Natural killer cell (primary cell): Measurements from ENCODE around the gene RFESD. TPM values are rescaled to one million over a fixed set of nuclear protein-coding genes. Genes with fewer than 3 reads are reported as not detected.
A peak's percentile ranks its signal among the peaks of the same experiment; 100 is the strongest.

Experiments used
- ATAC-seq, 3 donors: fragments of 150-1000 bp in 2 of 3; fragments of 200-7000 bp in 1 of 3; cut with Tn5 transposase; 1 replicate in 1 of 3; 2 replicates in 2 of 3; pipeline ENCODE4 v1.10.0; 2021; ENCODE audit warnings: mild to moderate bottlenecking in 2 of 3, moderate library complexity in 2 of 3
- DNase-seq, 2 donors: peaks; one replicate each; pipeline versions ENCODE4 v3.0.0 to v3.0.0-alpha.2; 2013 to 2021; ENCODE audit warnings: mixed read lengths in 1 of 2
- H3K27ac ChIP-seq: one replicate; pipeline ENCODE4 v1.5.1; 2013; ENCODE audit warnings: mild to moderate bottlenecking, low read length
- H3K27me3 ChIP-seq: one replicate; pipeline ENCODE4 v1.6.1; 2013; ENCODE audit warnings: low read length; ENCODE audit not compliant: control insufficient read depth, insufficient read depth
- H3K36me3 ChIP-seq: one replicate; pipeline ENCODE4 v1.6.1; 2013; ENCODE audit warnings: low read length; ENCODE audit not compliant: control insufficient read depth, insufficient read depth
- H3K4me1 ChIP-seq: one replicate; pipeline ENCODE4 v1.6.1; 2013; ENCODE audit warnings: low read length; ENCODE audit not compliant: control insufficient read depth, insufficient read depth
- H3K4me3 ChIP-seq: one replicate; pipeline ENCODE4 v1.5.1; 2013; ENCODE audit warnings: low read length
- H3K9me3 ChIP-seq: one replicate; pipeline ENCODE4 v1.6.1; 2013; ENCODE audit warnings: low read length; ENCODE audit not compliant: control insufficient read depth, insufficient read depth
- H3K27ac Mint-ChIP-seq, 2 donors: one replicate each; pipeline ENCODE4 v1.8.0; 2022; ENCODE audit warnings: mild to moderate bottlenecking in 2 of 2, mixed read lengths in 2 of 2, moderate library complexity in 1 of 2
- H3K27me3 Mint-ChIP-seq, 2 donors: one replicate each; pipeline ENCODE4 v1.8.0; 2022; ENCODE audit warnings: low read depth in 2 of 2, mixed read lengths in 2 of 2
- H3K36me3 Mint-ChIP-seq: one replicate; pipeline ENCODE4 v1.8.0; 2022; ENCODE audit warnings: mixed read lengths
- H3K4me1 Mint-ChIP-seq, 2 donors: one replicate each; pipeline ENCODE4 v1.8.0; 2022; ENCODE audit warnings: mixed read lengths in 2 of 2
- H3K4me3 Mint-ChIP-seq: one replicate; pipeline ENCODE4 v1.8.0; 2022; ENCODE audit warnings: mild to moderate bottlenecking, moderate library complexity, mixed read lengths
- H3K9me3 Mint-ChIP-seq, 2 donors: one replicate each; pipeline ENCODE4 v1.8.0; 2022; ENCODE audit warnings: mixed read lengths in 2 of 2
- CTCF ChIP-seq: fragments of 200-600 bp; IDR thresholded peaks from one replicate; pipeline ENCODE4 v1.8.0; 2022; ENCODE audit warnings: antibody characterized with exemption
- WGBS: methylation state at CpG from one replicate; pipeline ENCODE4 v1.1.7; 2013; ENCODE audit warnings: missing lambda C conversion rate; ENCODE audit not compliant: insufficient coverage; 5-methylcytosine and 5-hydroxymethylcytosine counted together
- intact Hi-C: fragments of 100-400 bp; cut with micrococcal nuclease; formaldehyde crosslinking; loops from one replicate; pipeline ENCODE4 v1.14.2; 2022
- total RNA-seq, 4 donors: library from RNA; stranded (reverse); fragments of 120-200 nt in 1 of 4; gene quantifications; one replicate each; pipeline versions ENCODE4 v1.2.3 to v1.2.4, GENCODE V29; 2013 to 2022

RFESD gene
- total RNA-seq, 3 donors from 2014 or later (not counting 1 experiment from before 2014, with no cell fraction given): 0.96 to 1.5 (median 1.4) TPM

DNA sequence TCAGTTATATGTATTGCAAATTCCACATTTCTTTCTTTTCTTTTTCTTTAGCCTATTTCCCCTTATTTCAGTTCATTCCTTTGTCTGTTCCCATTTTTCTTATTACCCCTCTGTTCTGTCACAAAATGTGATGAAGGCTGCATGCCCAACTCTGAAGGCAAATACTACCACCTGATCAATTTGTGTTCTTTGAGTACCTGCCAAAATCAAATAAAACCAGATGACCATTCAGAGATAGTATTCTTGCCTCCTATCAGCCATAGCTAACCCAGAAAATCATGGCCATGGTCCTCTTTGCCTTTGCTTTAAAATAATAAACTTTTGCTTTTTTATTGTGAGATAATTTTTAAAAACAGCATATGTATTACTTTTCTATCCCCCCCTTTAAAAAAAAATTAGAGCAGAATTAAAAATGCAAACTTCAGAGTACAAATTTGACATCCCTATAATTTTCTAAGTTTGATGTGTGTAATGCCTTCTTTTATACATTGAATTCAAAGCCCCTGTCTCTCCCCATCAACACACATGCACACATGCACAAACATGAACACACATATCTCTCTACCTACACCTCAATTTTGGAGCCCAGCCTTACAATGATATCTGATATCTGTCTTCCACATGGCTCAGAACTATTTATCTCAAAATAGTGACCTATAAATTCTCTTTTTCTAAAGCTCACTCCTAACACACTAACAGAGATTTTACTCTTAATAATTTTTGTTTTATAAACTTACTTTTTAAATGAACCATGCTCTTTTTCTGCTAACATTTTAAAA, 3.5 kb downstream of the RFESD start:
- intact Hi-C loops: loop anchor here (5.0 kb wide), 2 partner anchors 172 to 1287 kb away; partner anchors contain the start of genes GLRX and LNPEP
- H3K9me3 ChIP-seq: no peaks in the 10 kb centered on the region
- no peak overlapping the region for H3K4me3 ChIP-seq
- no peak overlapping the region for H3K4me3 Mint-ChIP-seq
- H3K27ac ChIP-seq: no peak overlapping the region
- no peak for TF ChIP-seq CTCF
- H3K4me1 ChIP-seq: peaks cover 13% of the 10 kb centered on the region
- ATAC-seq: no peak
- H3K27me3 Mint-ChIP-seq: no peaks in the 10 kb centered on the region
- no peak for DNase-seq
- H3K27me3 ChIP-seq: no peaks in the 10 kb centered on the region
- H3K4me1 Mint-ChIP-seq: peaks cover 0 to 9% of the 10 kb centered on the region in 2 donors
- peaks cover 5% of the 10 kb centered on the region for H3K36me3 ChIP-seq
- H3K9me3 Mint-ChIP-seq: no peaks in the 10 kb centered on the region
- H3K27ac Mint-ChIP-seq: peak overlapping the region in 1 of 2 donors; percentile 10
- no peaks in the 10 kb centered on the region for H3K36me3 Mint-ChIP-seq

DNA sequence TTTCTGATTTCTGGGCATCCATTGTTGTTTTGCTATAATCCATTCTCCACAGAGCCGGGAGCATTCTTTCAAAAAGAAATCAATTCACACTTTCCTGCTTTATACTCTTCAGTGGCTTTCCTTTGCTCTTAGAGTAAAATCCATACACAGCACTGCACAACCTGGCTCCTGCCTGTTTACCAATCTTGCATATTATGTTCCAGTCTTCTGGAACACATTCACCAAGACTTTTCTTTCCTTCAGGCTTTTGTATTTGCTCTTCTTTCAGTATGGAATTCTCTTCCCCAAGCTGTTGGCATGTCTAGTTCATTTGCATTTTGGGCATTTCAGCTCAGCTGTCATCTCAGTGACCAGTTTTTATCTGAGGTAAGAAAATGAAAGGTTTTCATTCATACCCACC, 6.3 kb downstream of the RFESD start:
- intact Hi-C loops: no loop called here
- Mint-ChIP-seq H3K4me3 (no peak overlapping the region), H3K27ac (no peak overlapping the region), H3K9me3 (no peaks in the 10 kb centered on the region), H3K27me3 (no peaks in the 10 kb centered on the region), H3K4me1 (no peaks in the 10 kb centered on the region), H3K36me3 (peaks cover 9% of the 10 kb centered on the region)
- no peak overlapping the region for H3K27ac ChIP-seq
- no peaks in the 10 kb centered on the region for H3K9me3 ChIP-seq
- H3K36me3 ChIP-seq: peaks cover 5% of the 10 kb centered on the region
- DNase-seq: no peak
- H3K27me3 ChIP-seq: no peaks in the 10 kb centered on the region
- no peak for ATAC-seq
- no peaks in the 10 kb centered on the region for H3K4me1 ChIP-seq
- 100% methylated on average over 1 of the region's 1 CpG for whole genome bisulfite sequencing
- no peak for TF ChIP-seq CTCF
- H3K4me3 ChIP-seq: no peak overlapping the region

DNA sequence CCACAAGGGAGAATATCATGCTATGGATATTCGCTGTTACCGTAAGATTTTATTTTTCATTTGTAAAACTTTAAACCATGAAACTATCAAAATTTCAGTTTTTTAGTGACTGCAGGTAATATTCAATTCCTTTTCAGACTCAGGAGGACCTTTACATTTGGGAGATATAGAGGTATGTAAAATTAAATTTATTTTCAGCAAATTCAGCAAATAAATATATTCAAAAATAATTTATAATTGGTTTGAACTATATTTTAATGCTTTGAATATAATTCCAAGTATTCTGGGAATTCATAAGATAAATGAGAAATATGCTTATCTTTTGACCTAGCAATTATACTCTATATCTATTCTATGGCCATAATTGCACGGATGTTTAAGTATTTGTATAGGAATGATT, 7.6 kb downstream of the RFESD start:
- no peaks in the 10 kb centered on the region for H3K27me3 ChIP-seq

More for the DNA sequence above, 7.6 kb downstream of the RFESD start:
- H3K27ac ChIP-seq: no peak overlapping the region
- Mint-ChIP-seq H3K9me3 (no peaks in the 10 kb centered on the region), H3K27me3 (no peaks in the 10 kb centered on the region), H3K36me3 (peaks cover 9% of the 10 kb centered on the region), H3K27ac (no peak overlapping the region), H3K4me1 (no peaks in the 10 kb centered on the region), H3K4me3 (no peak overlapping the region)
- peaks cover 5% of the 10 kb centered on the region for H3K36me3 ChIP-seq
- intact Hi-C loops: no loop called here
- WGBS: 100% methylated on average over 2 of the region's 3 CpGs
- H3K9me3 ChIP-seq: no peaks in the 10 kb centered on the region
- H3K4me1 ChIP-seq: no peaks in the 10 kb centered on the region
- no peak for DNase-seq
- H3K4me3 ChIP-seq: no peak overlapping the region
- ATAC-seq: no peak
- no peak for TF ChIP-seq CTCF
